Measurements from ENCODE around the gene UBFD1. TPM values are rescaled to one million over a fixed set of nuclear protein-coding genes. Genes with fewer than 3 reads are reported as not detected.

UBFD1 gene
- total RNA-seq, 1 experiment from 2014 or later, result 89.6 TPM

GRCh38 chr16:23534868-23535860 lies 22.4 kb upstream of the UBFD1 start:
- RAD21 ChIA-PET (ENCODE audit: low non-redundant PET in 1 of 2, low total read pairs in 2 of 2, uncharacterized antibody in 2 of 2, unreplicated experiment in 2 of 2), result no interaction called here
- no peak overlapping the region for H3K27ac ChIP-seq (ENCODE audit: low read depth, low read length)
- H3K9me2 ChIP-seq (ENCODE audit: insufficient read depth), result no peaks in the 10 kb centered on the region
- CTCF ChIA-PET, result no interaction called here
- no peak for DNase-seq (ENCODE audit: low read depth, low spot score)
- no peak for ATAC-seq
- no peak overlapping the region for H3K4me3 ChIP-seq (replicated peaks in 1 of 2; ENCODE audit: low read depth in 1 of 2, low read length in 2 of 2)
- POLR2A ChIA-PET, result no interaction called here
- H2AFZ ChIP-seq (ENCODE audit: low read depth, low read length, poor library complexity, severe bottlenecking), result no peak overlapping the region
- H3K36me3 ChIP-seq (ENCODE audit: control insufficient read depth in 1 of 2, insufficient read depth in 2 of 2, low read length in 2 of 2), result peaks cover 20 to 30% of the 10 kb centered on the region in 2 experiments
- H3K27me3 ChIP-seq (ENCODE audit: insufficient read depth, low read length), result no peaks in the 10 kb centered on the region
- H3K9me3 ChIP-seq (ENCODE audit: control insufficient read depth in 1 of 2, insufficient read depth in 1 of 2, low read depth in 1 of 2, low read length in 2 of 2), result no peaks in the 10 kb centered on the region
- H3K4me2 ChIP-seq (ENCODE audit: low read length), result no peak overlapping the region
- H3K9ac ChIP-seq (ENCODE audit: low read length), result no peak overlapping the region
- H4K20me1 ChIP-seq (ENCODE audit: insufficient read depth), result no peaks in the 10 kb centered on the region
- peaks cover 5% of the 10 kb centered on the region; the same call in 1 of the 2 replicates for H3K79me2 ChIP-seq (ENCODE audit: insufficient read depth, low read length)
- peaks cover 7 to 17% of the 10 kb centered on the region in 2 experiments for H3K4me1 ChIP-seq (ENCODE audit: control insufficient read depth in 1 of 2, insufficient read depth in 2 of 2, low read length in 2 of 2)
- BruUV-seq (replicated peaks), result no TSS peak
- TF ChIP-seq POLR2A (IDR thresholded peaks at IDR 0.05; ENCODE audit: borderline replicate concordance, extremely low read depth, insufficient read depth, insufficient read length) (no peak), CEBPB (IDR thresholded peaks at IDR 0.05; ENCODE audit: low read depth) (no peak), SIN3A (IDR thresholded peaks at IDR 0.05; ENCODE audit: low read depth) (no peak), SP1 (IDR thresholded peaks at IDR 0.05; ENCODE audit: low read depth) (no peak)
- TF ChIP-seq, protein P1, sequence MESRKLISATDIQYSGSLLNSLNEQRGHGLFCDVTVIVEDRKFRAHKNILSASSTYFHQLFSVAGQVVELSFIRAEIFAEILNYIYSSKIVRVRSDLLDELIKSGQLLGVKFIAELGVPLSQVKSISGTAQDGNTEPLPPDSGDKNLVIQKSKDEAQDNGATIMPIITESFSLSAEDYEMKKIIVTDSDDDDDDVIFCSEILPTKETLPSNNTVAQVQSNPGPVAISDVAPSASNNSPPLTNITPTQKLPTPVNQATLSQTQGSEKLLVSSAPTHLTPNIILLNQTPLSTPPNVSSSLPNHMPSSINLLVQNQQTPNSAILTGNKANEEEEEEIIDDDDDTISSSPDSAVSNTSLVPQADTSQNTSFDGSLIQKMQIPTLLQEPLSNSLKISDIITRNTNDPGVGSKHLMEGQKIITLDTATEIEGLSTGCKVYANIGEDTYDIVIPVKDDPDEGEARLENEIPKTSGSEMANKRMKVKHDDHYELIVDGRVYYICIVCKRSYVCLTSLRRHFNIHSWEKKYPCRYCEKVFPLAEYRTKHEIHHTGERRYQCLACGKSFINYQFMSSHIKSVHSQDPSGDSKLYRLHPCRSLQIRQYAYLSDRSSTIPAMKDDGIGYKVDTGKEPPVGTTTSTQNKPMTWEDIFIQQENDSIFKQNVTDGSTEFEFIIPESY (IDR thresholded peaks at IDR 0.05; ENCODE audit: extremely low read depth, insufficient replicate concordance, low read length), result no peak
- intact Hi-C loops (cut with micrococcal nuclease), result loop anchor here (10.0 kb wide), 1 partner anchor 60 kb away; no protein-coding TSS in a partner anchor

DNA sequence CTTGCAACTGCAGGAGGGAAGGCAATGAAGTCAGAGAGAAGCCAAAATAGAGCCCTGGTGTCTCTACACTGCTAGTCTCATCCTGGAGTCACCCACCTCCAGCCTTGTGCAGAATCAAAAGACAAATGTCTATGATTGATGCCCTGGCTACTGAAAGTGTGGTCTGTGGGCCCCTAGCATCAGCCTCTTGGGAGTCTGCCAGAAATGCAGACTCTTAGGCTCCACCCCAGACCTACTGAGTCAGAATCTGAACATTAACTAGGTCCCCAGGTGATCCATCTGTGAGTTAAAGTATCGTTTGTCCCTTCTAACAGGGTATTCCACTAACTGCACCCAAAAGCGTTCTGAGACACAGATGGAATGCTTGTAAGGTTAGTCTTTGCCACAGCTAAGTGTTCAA lies 21.6 kb upstream of the UBFD1 start:
- no peaks in the 10 kb centered on the region for H3K9me3 ChIP-seq (ENCODE audit: control insufficient read depth in 1 of 2, insufficient read depth in 1 of 2, low read depth in 1 of 2, low read length in 2 of 2)
- no peak overlapping the region for H3K4me3 ChIP-seq (replicated peaks in 1 of 2; ENCODE audit: low read depth in 1 of 2, low read length in 2 of 2)
- CTCF ChIA-PET, result no interaction called here
- H3K9ac ChIP-seq (ENCODE audit: low read length), result no peak overlapping the region
- no peaks in the 10 kb centered on the region for H3K9me2 ChIP-seq (ENCODE audit: insufficient read depth)
- DNase-seq (ENCODE audit: low read depth, low spot score), result no peak
- POLR2A ChIA-PET, result no interaction called here
- BruUV-seq (replicated peaks), result no TSS peak
- H2AFZ ChIP-seq (ENCODE audit: low read depth, low read length, poor library complexity, severe bottlenecking), result no peak overlapping the region
- ATAC-seq, result no peak
- intact Hi-C loops (cut with micrococcal nuclease), result loop anchor here (10.0 kb wide), 1 partner anchor 61 kb away; no protein-coding TSS in a partner anchor
- peaks cover 5% of the 10 kb centered on the region; the same call in 1 of the 2 replicates for H3K79me2 ChIP-seq (ENCODE audit: insufficient read depth, low read length)
- no peak overlapping the region for H3K27ac ChIP-seq (ENCODE audit: low read depth, low read length)
- H3K27me3 ChIP-seq (ENCODE audit: insufficient read depth, low read length), result no peaks in the 10 kb centered on the region
- RAD21 ChIA-PET (ENCODE audit: low non-redundant PET in 1 of 2, low total read pairs in 2 of 2, uncharacterized antibody in 2 of 2, unreplicated experiment in 2 of 2), result no interaction called here
- no peak overlapping the region for H3K4me2 ChIP-seq (ENCODE audit: low read length)
- peaks cover 7 to 17% of the 10 kb centered on the region in 2 experiments for H3K4me1 ChIP-seq (ENCODE audit: control insufficient read depth in 1 of 2, insufficient read depth in 2 of 2, low read length in 2 of 2)
- H4K20me1 ChIP-seq (ENCODE audit: insufficient read depth), result no peaks in the 10 kb centered on the region
- H3K36me3 ChIP-seq (ENCODE audit: control insufficient read depth in 1 of 2, insufficient read depth in 2 of 2, low read length in 2 of 2), result peaks cover 20 to 34% of the 10 kb centered on the region in 2 experiments
- TF ChIP-seq MAX (IDR thresholded peaks at IDR 0.05) (no peak), POLR2A (IDR thresholded peaks at IDR 0.05; ENCODE audit: borderline replicate concordance, extremely low read depth, insufficient read depth, insufficient read length) (no peak), POLR2AphosphoS5 (IDR thresholded peaks at IDR 0.05; ENCODE audit: low read depth, low read length) (no peak), CBX3 (IDR thresholded peaks at IDR 0.05; ENCODE audit: low read depth) (no peak), EGR1 (IDR thresholded peaks at IDR 0.05; ENCODE audit: low read depth) (no peak), EZH2phosphoT487 (IDR thresholded peaks at IDR 0.05; ENCODE audit: borderline replicate concordance) (no peak), TCF7L2 (IDR thresholded peaks at IDR 0.05; ENCODE audit: borderline replicate concordance, extremely low read depth, insufficient read depth, insufficient read length) (no peak), CTCF (IDR thresholded peaks at IDR 0.05 in 2 of 3, conservative IDR thresholded peaks at IDR 0.05 in 1 of 3; ENCODE audit: borderline replicate concordance in 1 of 3, insufficient read depth in 1 of 3, low read depth in 2 of 3, low read length in 2 of 3) (no peak)

Measured in HCT116 (cell line).